Stimulated activated CD4-positive, alpha-beta T cell treated with anti-CD3 and anti-CD28 coated beads, Interleukin-4, amount 100 ng/mL, for 1 hour (primary cell): ENCODE results near the gene AOPEP.

Experiments
- DNase-seq: peaks from one replicate; pipeline ENCODE4 v3.0.0-alpha.2; 2020

AOPEP gene

GRCh38 chr9:95090023-95090791 lies 363.7 kb downstream of the AOPEP start:
- DNase-seq, result no peak

GRCh38 chr9:95090871-95091577 lies 364.5 kb downstream of the AOPEP start:
- no peak for DNase-seq

- no peak for DNase-seq
Observed at GRCh38 chr9:95091601-95092261, 365.2 kb downstream of the AOPEP start.

GRCh38 chr9:95092262-95093072 lies 366.0 kb downstream of the AOPEP start:
- DNase-seq, result no peak

- DNase-seq, result no peak
Observed at GRCh38 chr9:95093586-95093985, 367.1 kb downstream of the AOPEP start.

GRCh38 chr9:95094002-95094401 lies 367.5 kb downstream of the AOPEP start:
- DNase-seq, result no peak

GRCh38 chr9:95095641-95096355 lies 369.3 kb downstream of the AOPEP start:
- no peak for DNase-seq

GRCh38 chr9:95096381-95096780 lies 369.9 kb downstream of the AOPEP start:
- no peak for DNase-seq

GRCh38 chr9:95096807-95097206 lies 370.3 kb downstream of the AOPEP start:
- DNase-seq, result no peak

GRCh38 chr9:95097279-95097678 lies 370.8 kb downstream of the AOPEP start:
- DNase-seq, result no peak

GRCh38 chr9:95098391-95098921 lies 372.0 kb downstream of the AOPEP start:
- DNase-seq, result no peak

- DNase-seq, result no peak
Observed at GRCh38 chr9:95099321-95100070, 373.0 kb downstream of the AOPEP start.

- no peak for DNase-seq
Observed at GRCh38 chr9:95100071-95100627, 373.6 kb downstream of the AOPEP start.

GRCh38 chr9:95101326-95101725 lies 374.8 kb downstream of the AOPEP start:
- no peak for DNase-seq

- no peak for DNase-seq
Observed at GRCh38 chr9:95102001-95102433, 375.5 kb downstream of the AOPEP start.

GRCh38 chr9:95102572-95102971 lies 376.1 kb downstream of the AOPEP start:
- DNase-seq, result no peak

- DNase-seq, result no peak
Observed at GRCh38 chr9:95103281-95103771, 376.8 kb downstream of the AOPEP start.

- no peak for DNase-seq
Observed at GRCh38 chr9:95103871-95104580, 377.5 kb downstream of the AOPEP start.

GRCh38 chr9:95104581-95104960 lies 378.1 kb downstream of the AOPEP start:
- no peak for DNase-seq

GRCh38 chr9:95104980-95105379 lies 378.5 kb downstream of the AOPEP start:
- DNase-seq, result no peak
